Neural progenitor cell (in vitro differentiated cells): ENCODE measurements around the gene PSMB9. TPM values are rescaled to one million over a fixed set of nuclear protein-coding genes. Genes with fewer than 3 reads are reported as not detected.

Source experiments
- DNase-seq: peaks from one replicate; pipeline ENCODE4 v3.0.0-alpha.2; 2016; ENCODE audit warnings: low spot score
- H2AFZ ChIP-seq: fragments of 200-600 bp; sonication (generic); replicated peaks from 2 replicates; pipeline ENCODE4 v1.6.1; 2016; ENCODE audit warnings: antibody characterized with exemption
- H3F3A ChIP-seq: fragments of 200-600 bp; sonication (generic); 2 replicates; pipeline ENCODE4 v1.6.1; 2016; ENCODE audit warnings: antibody characterized with exemption, low read depth
- H3K27ac ChIP-seq: fragments of 200-600 bp; sonication (generic); 2 replicates; pipeline ENCODE4 v1.5.1; 2016; ENCODE audit warnings: mild to moderate bottlenecking
- H3K27me3 ChIP-seq: fragments of 200-600 bp; sonication (generic); 2 replicates; pipeline ENCODE4 v1.6.1; 2016; ENCODE audit warnings: mild to moderate bottlenecking, moderate library complexity
- H3K36me3 ChIP-seq: fragments of 200-600 bp; sonication (generic); 2 replicates; pipeline ENCODE4 v1.5.1; 2016
- H3K4me1 ChIP-seq: fragments of 200-600 bp; sonication (generic); 2 replicates; pipeline ENCODE4 v1.6.1; 2016; ENCODE audit warnings: mixed run types
- H3K4me2 ChIP-seq: fragments of 200-600 bp; sonication (generic); 2 replicates; pipeline ENCODE4 v1.6.1; 2016
- H3K4me3 ChIP-seq: fragments of 200-600 bp; sonication (generic); 2 replicates; pipeline ENCODE4 v1.5.1; 2016
- H3K79me2 ChIP-seq: fragments of 200-600 bp; sonication (generic); 2 replicates; pipeline ENCODE4 v1.6.1; 2016; ENCODE audit warnings: low read depth
- H3K9ac ChIP-seq: fragments of 200-600 bp; sonication (generic); 2 replicates; pipeline ENCODE4 v1.6.1; 2016
- H3K9me3 ChIP-seq: fragments of 200-600 bp; sonication (generic); 2 replicates; pipeline ENCODE4 v1.5.1; 2016; ENCODE audit warnings: low read depth
- H4K20me1 ChIP-seq: fragments of 200-600 bp; sonication (generic); 2 replicates; pipeline ENCODE4 v1.6.1; 2016; ENCODE audit warnings: low read depth
- H3K27ac Mint-ChIP-seq: 3 replicates; pipeline ENCODE4 v1.8.0; 2021; ENCODE audit warnings: mixed read lengths
- H3K27me3 Mint-ChIP-seq: 2 replicates; pipeline ENCODE4 v1.8.0; 2022; ENCODE audit warnings: low read depth, mild to moderate bottlenecking, inconsistent platforms, moderate library complexity, mixed read lengths; ENCODE audit not compliant: insufficient read depth
- H3K36me3 Mint-ChIP-seq: 3 replicates; pipeline ENCODE4 v1.8.0; 2021; ENCODE audit warnings: mixed read lengths
- H3K4me1 Mint-ChIP-seq: 3 replicates; pipeline ENCODE4 v1.8.0; 2021; ENCODE audit warnings: mixed read lengths
- H3K4me3 Mint-ChIP-seq: 3 replicates; pipeline ENCODE4 v1.8.0; 2021; ENCODE audit warnings: mild to moderate bottlenecking, moderate library complexity, mixed read lengths
- H3K9me3 Mint-ChIP-seq: 3 replicates; pipeline ENCODE4 v1.8.0; 2020; ENCODE audit warnings: mixed read lengths
- EZH2 ChIP-seq: fragments of 200-600 bp; sonication (generic); IDR thresholded peaks from 2 replicates; pipeline ENCODE4 v1.6.1; 2017; ENCODE audit warnings: antibody characterized with exemption, mild to moderate bottlenecking, moderate library complexity
- EZH2phosphoT487 ChIP-seq: fragments of 200-600 bp; sonication (generic); IDR thresholded peaks from 2 replicates; pipeline ENCODE4 v1.6.1; 2017; ENCODE audit warnings: antibody characterized with exemption
- total RNA-seq: library from RNA; depleted of rRNA; stranded (reverse); fragments of >200 nt; gene quantifications from 2 replicates; pipeline ENCODE4 v1.2.3, GENCODE V29; 2015; ENCODE audit warnings: low replicate concordance
- TF ChIP-seq, protein P1 (sequence below): fragments of 200-600 bp; sonication (generic); IDR thresholded peaks from 2 replicates; pipeline ENCODE4 v1.5.1; 2017; ENCODE audit warnings: antibody characterized with exemption, mild to moderate bottlenecking

PSMB9 gene
- total RNA-seq, 1 donor from 2014 or later: not detected

DNA sequence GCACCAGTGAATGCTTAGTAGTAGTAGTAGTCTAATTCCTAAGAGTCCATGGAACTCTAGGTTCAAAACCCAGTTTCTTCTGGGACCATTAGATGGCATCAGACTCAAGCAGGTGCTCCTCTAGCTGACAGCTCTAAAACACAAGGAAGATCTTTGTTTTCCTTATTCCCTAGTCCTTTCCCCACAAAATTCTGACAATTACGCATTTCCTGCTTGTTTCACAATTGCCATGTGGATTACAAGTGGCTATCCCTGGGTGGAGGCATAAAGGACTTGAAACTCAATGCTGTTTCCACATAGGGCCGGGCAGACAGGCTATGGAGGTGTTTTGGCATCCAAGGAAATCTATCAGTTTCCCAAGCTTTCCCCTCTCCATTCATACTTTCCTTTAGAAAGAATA is 28.0 kb upstream of the PSMB9 start:
- TF ChIP-seq EZH2 (no peak), EZH2phosphoT487 (no peak)
- TF ChIP-seq, protein P1, sequence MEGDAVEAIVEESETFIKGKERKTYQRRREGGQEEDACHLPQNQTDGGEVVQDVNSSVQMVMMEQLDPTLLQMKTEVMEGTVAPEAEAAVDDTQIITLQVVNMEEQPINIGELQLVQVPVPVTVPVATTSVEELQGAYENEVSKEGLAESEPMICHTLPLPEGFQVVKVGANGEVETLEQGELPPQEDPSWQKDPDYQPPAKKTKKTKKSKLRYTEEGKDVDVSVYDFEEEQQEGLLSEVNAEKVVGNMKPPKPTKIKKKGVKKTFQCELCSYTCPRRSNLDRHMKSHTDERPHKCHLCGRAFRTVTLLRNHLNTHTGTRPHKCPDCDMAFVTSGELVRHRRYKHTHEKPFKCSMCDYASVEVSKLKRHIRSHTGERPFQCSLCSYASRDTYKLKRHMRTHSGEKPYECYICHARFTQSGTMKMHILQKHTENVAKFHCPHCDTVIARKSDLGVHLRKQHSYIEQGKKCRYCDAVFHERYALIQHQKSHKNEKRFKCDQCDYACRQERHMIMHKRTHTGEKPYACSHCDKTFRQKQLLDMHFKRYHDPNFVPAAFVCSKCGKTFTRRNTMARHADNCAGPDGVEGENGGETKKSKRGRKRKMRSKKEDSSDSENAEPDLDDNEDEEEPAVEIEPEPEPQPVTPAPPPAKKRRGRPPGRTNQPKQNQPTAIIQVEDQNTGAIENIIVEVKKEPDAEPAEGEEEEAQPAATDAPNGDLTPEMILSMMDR: peak; percentile 61
- H3K36me3 Mint-ChIP-seq: no peaks in the 10 kb centered on the region
- H3K9me3 Mint-ChIP-seq: no peaks in the 10 kb centered on the region
- Histone ChIP-seq H3K9ac (no peak overlapping the region), H3K27ac (no peak overlapping the region), H3K4me2 (no peak overlapping the region), H3K79me2 (no peaks in the 10 kb centered on the region), H3K4me1 (no peaks in the 10 kb centered on the region), H2AFZ (no peak overlapping the region), H3F3A (no peaks in the 10 kb centered on the region), H3K9me3 (no peaks in the 10 kb centered on the region), H4K20me1 (no peaks in the 10 kb centered on the region), H3K36me3 (no peaks in the 10 kb centered on the region), H3K27me3 (no peaks in the 10 kb centered on the region), H3K4me3 (no peak overlapping the region)
- no peak overlapping the region for H3K4me3 Mint-ChIP-seq
- no peak overlapping the region for H3K27ac Mint-ChIP-seq
- DNase-seq: peak; percentile 59
- H3K4me1 Mint-ChIP-seq: no peaks in the 10 kb centered on the region
- H3K27me3 Mint-ChIP-seq: no peaks in the 10 kb centered on the region

DNA sequence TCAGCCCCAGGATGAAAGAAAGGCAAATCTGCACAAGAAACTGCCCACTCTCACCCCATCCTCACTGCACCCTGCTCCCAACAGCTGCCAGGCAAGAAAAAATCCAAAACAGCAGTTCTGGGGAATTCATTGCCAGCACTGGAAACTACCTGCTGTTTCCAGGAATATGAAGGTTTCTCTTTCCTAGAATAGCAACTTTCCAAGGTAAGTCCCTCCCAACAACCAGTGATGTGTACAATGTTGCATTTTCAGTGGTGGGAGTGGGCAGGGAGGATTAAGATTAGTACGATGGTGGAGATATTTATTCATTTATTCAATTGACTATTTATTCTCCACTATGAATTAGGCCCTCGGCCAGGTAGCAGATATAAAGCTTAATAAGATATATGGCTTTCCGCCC is 27.0 kb upstream of the PSMB9 start:
- no peaks in the 10 kb centered on the region for H3K27me3 Mint-ChIP-seq
- no peaks in the 10 kb centered on the region for H3K36me3 Mint-ChIP-seq
- H3K4me3 ChIP-seq: no peak overlapping the region
- H3F3A ChIP-seq: no peaks in the 10 kb centered on the region
- no peaks in the 10 kb centered on the region for H3K4me1 Mint-ChIP-seq
- no peaks in the 10 kb centered on the region for H3K4me1 ChIP-seq
- H3K9me3 ChIP-seq: no peaks in the 10 kb centered on the region
- no peak overlapping the region for H2AFZ ChIP-seq
- H3K4me2 ChIP-seq: no peak overlapping the region
- no peaks in the 10 kb centered on the region for H4K20me1 ChIP-seq
- H3K9me3 Mint-ChIP-seq: no peaks in the 10 kb centered on the region
- H3K79me2 ChIP-seq: no peaks in the 10 kb centered on the region
- no peak overlapping the region for H3K27ac Mint-ChIP-seq
- H3K36me3 ChIP-seq: no peaks in the 10 kb centered on the region
- no peak overlapping the region for H3K9ac ChIP-seq
- no peak for DNase-seq
- no peak overlapping the region for H3K4me3 Mint-ChIP-seq
- H3K27me3 ChIP-seq: no peaks in the 10 kb centered on the region
- no peak overlapping the region for H3K27ac ChIP-seq
- no peak for TF ChIP-seq EZH2
- TF ChIP-seq, protein P1: no peak
- no peak for TF ChIP-seq EZH2phosphoT487

DNA sequence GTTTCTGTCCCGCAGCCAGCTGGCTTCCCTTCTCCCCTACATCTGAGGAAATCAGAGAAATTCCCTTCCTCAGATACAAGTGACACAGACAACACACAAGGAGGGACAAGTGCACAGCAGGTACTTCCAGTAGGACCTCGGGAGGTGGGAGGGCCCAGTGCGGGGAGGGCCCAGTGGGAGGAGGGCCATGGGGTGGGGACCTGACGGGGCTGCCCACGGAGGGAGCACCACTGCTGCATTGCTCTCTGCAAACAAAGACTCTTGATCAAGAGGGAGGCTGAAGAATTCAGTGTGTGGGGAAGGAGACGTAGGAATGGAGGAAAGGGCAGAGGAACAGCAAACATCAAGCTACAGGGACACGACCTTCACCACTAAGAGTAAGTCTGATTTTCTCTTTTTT is 24.5 kb upstream of the PSMB9 start:
- Histone ChIP-seq H3K4me3 (no peak overlapping the region), H3K36me3 (no peaks in the 10 kb centered on the region), H3F3A (no peaks in the 10 kb centered on the region), H3K9me3 (no peaks in the 10 kb centered on the region), H4K20me1 (no peaks in the 10 kb centered on the region), H3K27me3 (no peaks in the 10 kb centered on the region), H3K4me1 (no peaks in the 10 kb centered on the region), H2AFZ (no peak overlapping the region), H3K4me2 (no peak overlapping the region), H3K9ac (no peak overlapping the region), H3K27ac (no peak overlapping the region), H3K79me2 (no peaks in the 10 kb centered on the region)
- H3K27me3 Mint-ChIP-seq: no peaks in the 10 kb centered on the region
- DNase-seq: no peak
- H3K9me3 Mint-ChIP-seq: no peaks in the 10 kb centered on the region
- no peak overlapping the region for H3K4me3 Mint-ChIP-seq
- H3K27ac Mint-ChIP-seq: no peak overlapping the region
- no peak for TF ChIP-seq EZH2phosphoT487
- H3K4me1 Mint-ChIP-seq: no peaks in the 10 kb centered on the region
- H3K36me3 Mint-ChIP-seq: no peaks in the 10 kb centered on the region

DNA sequence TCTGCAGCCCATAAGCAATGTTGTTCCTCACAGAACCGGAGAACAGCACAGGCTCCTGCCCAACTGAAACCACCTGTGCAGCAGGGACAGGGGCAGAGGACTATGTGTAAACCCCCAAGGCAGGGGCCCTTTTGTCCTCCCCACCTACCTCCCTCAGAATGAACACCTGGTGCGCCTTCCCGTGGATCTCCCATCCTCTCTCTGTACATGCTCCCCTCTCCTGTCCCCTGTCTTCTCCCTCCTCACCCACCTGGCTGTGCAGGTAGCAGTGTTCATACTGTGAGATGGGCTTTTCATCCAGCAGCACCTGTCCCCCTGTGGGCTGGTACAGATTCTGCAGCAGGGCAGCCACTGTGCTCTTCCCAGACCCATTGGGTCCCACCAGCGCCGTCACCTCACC is 24.0 kb upstream of the PSMB9 start:
- no peaks in the 10 kb centered on the region for H3K27me3 Mint-ChIP-seq
- Histone ChIP-seq H3F3A (no peaks in the 10 kb centered on the region), H3K79me2 (no peaks in the 10 kb centered on the region), H3K9ac (no peak overlapping the region), H3K36me3 (no peaks in the 10 kb centered on the region), H4K20me1 (no peaks in the 10 kb centered on the region), H3K9me3 (no peaks in the 10 kb centered on the region), H3K4me3 (no peak overlapping the region), H2AFZ (no peak overlapping the region), H3K27ac (no peak overlapping the region), H3K27me3 (no peaks in the 10 kb centered on the region), H3K4me1 (no peaks in the 10 kb centered on the region), H3K4me2 (no peak overlapping the region)
- H3K9me3 Mint-ChIP-seq: no peaks in the 10 kb centered on the region
- TF ChIP-seq EZH2phosphoT487 (no peak), EZH2 (no peak)
- TF ChIP-seq, protein P1: no peak
- no peak overlapping the region for H3K27ac Mint-ChIP-seq
- no peaks in the 10 kb centered on the region for H3K4me1 Mint-ChIP-seq
- H3K36me3 Mint-ChIP-seq: no peaks in the 10 kb centered on the region
- H3K4me3 Mint-ChIP-seq: no peak overlapping the region
- DNase-seq: no peak
